Activated gamma-delta T cell (primary cell): Measurements from ENCODE around the gene CFAP46.
"Not testable (repeated sequence)": the region's sequence is repeated elsewhere in the genome, so short reads cannot be mapped to it uniquely, and the experiment has no call there.

Experiments used
- DNase-seq: peaks from one replicate; lab custom pipeline; 2025; lab: John Stamatoyannopoulos, UW

The CFAP46 gene

GRCh38 chr10:132807621-132808049, 134.7 kb downstream of the CFAP46 start:
- no peak for DNase-seq

DNA sequence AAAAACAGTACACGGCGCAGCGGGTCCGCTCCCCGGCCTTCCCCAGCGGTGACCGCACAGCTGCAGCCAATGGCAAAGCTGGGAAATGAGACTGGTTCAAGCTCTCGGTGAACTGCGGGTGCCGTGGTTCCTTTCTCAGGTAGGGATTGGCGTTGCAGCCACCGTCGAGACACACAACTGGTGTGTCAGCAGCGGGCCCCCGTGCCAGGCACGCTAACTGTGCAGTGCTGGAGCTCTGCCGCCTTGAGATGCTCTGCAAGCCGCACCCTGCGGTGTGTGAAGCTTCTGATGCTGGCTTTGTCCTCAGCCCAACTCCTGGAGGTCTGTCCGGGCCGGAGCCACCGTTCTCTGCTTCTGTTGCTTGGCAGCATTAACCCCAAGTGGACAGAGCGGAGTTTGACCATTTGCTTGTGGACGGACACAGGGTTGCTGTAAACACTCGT, 135.8 kb downstream of the CFAP46 start:
- no peak for DNase-seq

- no peak for DNase-seq
Observed at GRCh38 chr10:132806110-132806509, 136.3 kb downstream of the CFAP46 start.

DNA sequence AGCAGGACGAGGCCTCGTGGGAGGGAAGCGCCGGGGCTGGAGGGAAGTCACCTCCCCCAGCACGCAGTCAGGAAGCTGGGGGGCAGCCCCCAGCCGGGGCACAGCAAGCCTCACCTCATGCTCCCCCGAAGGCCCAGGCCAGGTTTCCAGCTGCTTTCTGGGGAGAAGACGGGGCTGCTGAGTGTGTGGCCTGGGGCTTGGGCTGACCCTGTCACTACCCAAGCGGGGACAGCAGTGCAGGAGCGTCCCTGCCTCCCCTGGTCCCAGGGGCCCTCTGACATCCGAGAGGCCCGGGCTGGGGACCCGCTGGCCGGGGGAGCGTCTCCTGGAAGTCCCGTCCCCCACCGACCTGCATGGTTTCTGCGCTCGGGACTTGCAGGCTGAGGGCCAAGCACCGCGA, 136.8 kb downstream of the CFAP46 start:
- DNase-seq, result no peak

GRCh38 chr10:132804785-132805426, 137.5 kb downstream of the CFAP46 start:
- no peak for DNase-seq

- DNase-seq, result no peak
Observed at GRCh38 chr10:132804287-132804686, 138.1 kb downstream of the CFAP46 start.

DNA sequence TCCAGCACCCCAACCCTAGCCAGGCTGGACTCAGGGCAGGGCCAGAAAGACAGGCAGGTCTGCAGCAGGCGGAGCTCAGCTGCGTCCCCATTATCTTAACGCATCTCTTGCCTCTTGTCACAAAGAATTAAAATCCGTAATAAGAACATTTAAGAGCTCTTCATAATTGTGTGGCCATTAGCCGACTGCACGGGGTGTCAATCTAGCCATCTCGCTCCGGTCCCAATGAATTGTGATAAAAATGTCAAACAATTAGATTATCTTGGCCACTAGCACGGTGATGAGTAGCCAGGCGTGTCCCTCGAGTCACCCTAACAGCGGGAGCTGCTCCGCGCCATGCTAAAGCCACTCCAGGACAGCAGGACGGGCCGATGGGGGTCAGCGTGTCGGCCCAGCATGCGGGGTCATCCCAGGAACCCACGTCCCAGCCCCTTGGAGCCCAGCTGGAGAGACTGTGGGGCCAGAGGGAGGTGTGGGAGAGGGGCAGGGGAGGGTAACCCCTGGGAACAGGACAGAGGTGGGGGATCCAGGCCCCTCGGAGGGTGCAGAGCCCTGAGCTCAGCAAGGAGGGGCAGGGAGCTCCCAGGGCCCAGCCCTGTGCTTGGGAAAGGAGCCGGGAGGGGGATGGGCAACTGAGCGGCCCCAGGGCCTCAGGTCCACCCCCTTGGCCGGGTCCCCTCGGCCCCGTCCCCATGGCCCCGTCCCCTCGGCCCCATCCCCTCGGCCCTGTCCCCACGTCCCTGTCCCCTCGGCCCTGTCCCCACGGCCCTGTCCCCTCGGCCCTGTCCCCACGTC, 138.8 kb downstream of the CFAP46 start:
- DNase-seq, result no peak

DNA sequence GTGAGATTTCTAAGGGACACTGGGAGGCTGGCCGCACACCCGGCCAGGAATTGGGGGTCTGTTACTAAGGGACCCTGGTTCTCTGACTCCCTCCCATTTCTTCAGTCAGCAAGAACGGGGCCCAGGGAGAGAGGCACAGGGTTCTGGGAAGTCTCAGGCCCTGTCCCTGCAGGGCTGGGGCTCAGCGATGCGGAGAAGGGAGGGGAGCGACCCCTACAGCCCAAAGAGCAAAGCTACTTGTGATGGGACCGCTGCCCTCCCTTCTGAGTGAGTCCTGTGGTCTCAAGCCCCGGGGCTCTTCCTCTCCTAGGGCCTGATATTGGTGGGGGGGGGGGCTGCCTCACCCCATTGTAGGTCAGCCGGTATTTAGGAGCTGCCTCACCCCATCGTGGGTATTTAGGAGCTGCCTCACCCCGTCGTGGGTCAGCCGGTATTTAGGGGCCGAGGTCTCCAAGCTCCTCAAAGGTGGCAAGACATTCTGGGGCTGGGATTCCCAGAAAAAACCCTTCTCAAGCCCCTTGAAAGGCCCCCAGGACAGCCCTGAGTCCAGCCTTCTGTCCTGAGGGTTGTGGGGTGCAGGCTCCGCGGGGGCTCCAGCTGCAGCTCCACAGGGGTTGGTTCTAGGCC, 139.6 kb downstream of the CFAP46 start:
- DNase-seq, result no peak

DNA sequence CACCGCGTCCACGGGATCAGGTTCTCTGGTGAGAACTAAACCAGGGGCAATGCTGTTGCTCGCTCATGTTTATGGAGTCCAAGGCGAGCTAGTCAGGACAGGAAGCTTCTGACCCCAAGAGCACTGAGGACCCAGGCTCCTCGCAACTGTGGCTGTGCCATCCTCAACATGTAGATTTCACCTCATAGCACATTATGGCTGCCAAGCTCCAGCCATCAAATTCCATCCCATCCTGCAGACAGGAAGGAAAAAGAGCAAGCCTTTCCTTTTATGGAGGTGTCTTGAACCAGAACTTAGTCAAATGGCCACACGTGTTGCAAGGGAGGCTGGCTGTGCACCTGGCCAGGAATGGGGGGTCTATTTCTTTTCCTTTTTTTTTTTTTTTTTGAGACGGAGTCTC, 140.3 kb downstream of the CFAP46 start:
- no peak for DNase-seq

- DNase-seq, result no peak
Observed at GRCh38 chr10:132799865-132800264, 142.5 kb downstream of the CFAP46 start.

- DNase-seq, result no peak
Observed at GRCh38 chr10:132798876-132799275, 143.5 kb downstream of the CFAP46 start.

DNA sequence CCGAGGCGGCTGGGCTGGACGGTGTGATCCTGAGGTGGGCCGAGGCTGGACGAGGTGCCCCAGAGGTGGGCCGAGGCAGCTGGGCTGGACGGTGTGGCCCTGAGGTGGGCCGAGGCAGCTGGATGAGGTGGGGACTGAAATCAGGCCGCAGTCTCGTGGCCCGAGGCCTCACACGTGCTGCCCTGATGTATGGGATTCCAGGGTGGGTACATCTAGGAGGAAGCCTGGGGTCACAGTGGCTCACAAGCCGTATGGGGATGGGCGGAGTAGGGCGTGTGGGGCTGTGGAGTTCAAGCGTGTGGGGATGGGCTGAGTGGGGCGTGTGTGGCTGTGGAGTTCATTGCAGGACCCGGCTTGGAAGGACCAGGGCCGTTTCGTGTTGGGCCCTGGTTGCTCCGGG, 144.0 kb downstream of the CFAP46 start:
- DNase-seq, result no peak

DNA sequence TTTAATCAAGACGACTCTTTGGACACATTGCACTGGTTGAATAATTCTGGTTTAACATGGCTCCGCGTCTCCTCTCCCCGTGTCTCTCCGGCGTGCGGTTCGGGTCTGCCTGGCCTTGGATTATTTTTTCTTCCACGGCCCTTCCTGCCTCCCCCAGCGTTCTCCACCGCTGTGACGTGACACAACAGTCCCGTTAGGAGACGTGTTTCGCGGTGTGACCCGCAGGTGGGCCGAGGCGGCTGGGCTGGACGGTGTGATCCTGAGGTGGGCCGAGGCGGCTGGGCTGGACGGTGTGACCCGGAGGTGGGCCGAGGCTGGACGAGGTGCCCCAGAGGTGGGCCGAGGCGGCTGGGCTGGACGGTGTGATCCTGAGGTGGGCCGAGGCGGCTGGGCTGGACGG, 144.4 kb downstream of the CFAP46 start:
- not testable (repeated sequence) for DNase-seq

GRCh38 chr10:132796846-132797245, 145.5 kb downstream of the CFAP46 start:
- DNase-seq, result no peak

DNA sequence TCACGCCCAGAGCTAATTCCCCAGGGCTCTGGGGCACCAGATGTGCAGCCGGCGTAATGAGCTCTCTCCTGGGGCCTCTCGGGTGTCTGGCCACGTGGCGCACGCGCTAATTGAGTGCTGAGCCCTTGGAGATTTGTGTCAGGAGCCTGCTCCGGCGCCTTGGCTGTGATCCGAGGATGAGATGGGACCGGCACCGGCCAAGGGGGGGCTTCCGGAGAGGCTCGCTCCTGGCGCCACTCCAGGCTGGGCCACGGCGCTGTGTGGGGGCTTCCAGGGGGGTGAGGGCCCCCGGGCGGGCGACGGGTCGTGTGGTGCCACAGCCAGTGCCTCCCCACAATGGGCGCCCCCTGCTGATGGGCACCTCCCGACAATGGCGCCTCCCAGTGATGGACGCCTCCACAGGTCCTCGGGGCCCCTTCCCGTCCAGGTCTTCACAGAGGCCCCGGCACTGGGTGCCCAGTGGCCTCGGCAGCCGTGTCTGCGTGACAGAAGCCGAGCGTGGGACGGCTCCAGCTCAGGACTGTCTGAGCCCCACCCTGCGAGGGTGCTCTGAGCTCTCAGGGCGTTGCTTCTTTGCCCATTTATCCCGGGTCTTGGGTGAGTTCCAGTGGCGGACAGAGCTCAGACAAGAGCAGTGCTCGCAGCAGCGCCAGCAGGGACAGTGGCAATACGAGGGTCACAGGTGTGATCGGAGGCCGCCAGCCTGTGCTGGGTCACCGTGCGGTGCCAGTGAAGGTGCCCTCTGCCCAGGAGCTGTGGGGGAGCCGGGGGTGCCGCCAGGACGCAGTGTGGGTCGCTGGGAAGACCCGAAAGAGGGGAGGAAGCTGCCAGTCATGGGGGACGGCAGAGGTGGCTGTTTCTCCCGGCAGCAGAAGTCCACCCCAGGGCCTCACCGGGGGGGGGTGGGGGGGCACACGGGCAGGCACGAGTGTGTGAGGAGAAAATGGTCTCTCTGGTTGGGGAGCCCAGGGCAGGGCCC, 148.2 kb downstream of the CFAP46 start:
- DNase-seq, result no peak

GRCh38 chr10:132793213-132793612, 149.2 kb downstream of the CFAP46 start:
- DNase-seq, result no peak

- DNase-seq, result no peak
Observed at GRCh38 chr10:132792796-132793195, 149.6 kb downstream of the CFAP46 start.

- DNase-seq, result not testable (repeated sequence)
Observed at GRCh38 chr10:132792099-132792498, 150.3 kb downstream of the CFAP46 start.

GRCh38 chr10:132790934-132791829, 151.2 kb downstream of the CFAP46 start:
- DNase-seq, result no peak

- no peak for DNase-seq
Observed at GRCh38 chr10:132790470-132790869, 151.9 kb downstream of the CFAP46 start.
